ENCODE data around the gene NIPA2. TPM values are rescaled to one million over a fixed set of nuclear protein-coding genes. Genes with fewer than 3 reads are reported as not detected.

Gene NIPA2
- polyA plus RNA-seq, 1 donor from 2014 or later = 103 TPM

GRCh38 chr15:22811640-22812039 lies 26.8 kb upstream of the NIPA2 start:
- Mint-ChIP-seq H3K9me3 (no peaks in the 10 kb centered on the region), H3K27ac (no peak overlapping the region)

DNA sequence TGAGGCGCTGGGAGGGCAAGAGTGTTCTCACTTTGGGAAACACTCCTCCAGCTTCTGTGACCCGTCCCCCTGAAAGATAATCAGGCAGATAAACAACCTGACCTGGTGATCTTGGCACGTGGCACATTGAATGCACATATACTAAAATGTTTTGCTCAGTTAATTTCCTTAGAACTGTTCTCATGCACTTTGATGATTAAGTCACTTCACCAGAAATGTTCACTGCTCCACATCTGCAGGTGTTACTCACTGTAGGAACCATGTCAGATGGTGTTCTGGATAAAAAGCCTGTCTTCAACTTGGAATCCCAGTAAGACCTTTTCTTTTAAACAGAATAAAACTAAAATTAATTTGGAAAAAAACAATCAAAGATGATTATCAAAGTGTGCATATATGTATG lies 24.6 kb upstream of the NIPA2 start:
- Mint-ChIP-seq H3K36me3 (peaks cover 14% of the 10 kb centered on the region), H3K27me3 (no peaks in the 10 kb centered on the region), H3K27ac (peak overlapping the region in 1 of 3 donors; percentile 71), H3K4me1 (peaks cover 2 to 6% (median 2%) of the 10 kb centered on the region in 3 donors), H3K4me3 (no peak overlapping the region), H3K9me3 (no peaks in the 10 kb centered on the region)

More at GRCh38 chr15:22811640-22812039, 26.8 kb upstream of the NIPA2 start:
- Mint-ChIP-seq H3K27me3 (no peaks in the 10 kb centered on the region), H3K36me3 (peaks cover 10% of the 10 kb centered on the region), H3K4me3 (no peak overlapping the region), H3K4me1 (peaks cover 2 to 6% (median 2%) of the 10 kb centered on the region in 3 donors)

GRCh38 chr15:22815766-22816165 lies 22.7 kb upstream of the NIPA2 start:
- Mint-ChIP-seq H3K27ac (no peak overlapping the region), H3K4me1 (peaks cover 0 to 6% (median 2%) of the 10 kb centered on the region in 3 donors), H3K9me3 (no peaks in the 10 kb centered on the region), H3K4me3 (no peak overlapping the region), H3K27me3 (no peaks in the 10 kb centered on the region), H3K36me3 (peaks cover 11% of the 10 kb centered on the region)

DNA sequence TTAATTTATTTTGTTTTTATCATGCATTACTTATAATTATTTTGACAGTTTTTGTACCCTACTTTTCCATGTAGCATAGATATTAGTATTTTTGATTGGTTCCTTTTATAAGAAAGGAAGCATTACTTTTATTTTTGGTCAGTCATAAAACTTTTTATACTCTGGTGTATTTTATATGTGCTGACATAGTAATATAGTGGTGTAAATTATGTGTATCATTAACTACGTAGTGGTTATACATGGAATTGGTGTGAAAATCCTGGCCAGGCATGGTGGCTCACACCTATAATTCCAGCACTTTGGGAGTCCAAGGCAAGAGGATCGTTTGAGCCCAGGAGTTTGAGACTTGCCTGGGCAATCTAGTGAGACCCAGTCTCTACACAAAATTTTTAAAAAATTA lies 18.8 kb upstream of the NIPA2 start:
- Mint-ChIP-seq H3K36me3 (peaks cover 9% of the 10 kb centered on the region), H3K9me3 (no peaks in the 10 kb centered on the region), H3K27ac (no peak overlapping the region), H3K4me1 (peaks cover 0 to 2% (median 0%) of the 10 kb centered on the region in 3 donors), H3K4me3 (no peak overlapping the region), H3K27me3 (no peaks in the 10 kb centered on the region)

- Mint-ChIP-seq H3K4me1 (peaks cover 0 to 2% (median 0%) of the 10 kb centered on the region in 3 donors), H3K9me3 (no peaks in the 10 kb centered on the region), H3K27me3 (no peaks in the 10 kb centered on the region), H3K36me3 (peaks cover 2% of the 10 kb centered on the region), H3K27ac (no peak overlapping the region), H3K4me3 (no peak overlapping the region)
These were observed 14.9 kb upstream of the NIPA2 start for GRCh38 chr15:22823495-22824128.

DNA sequence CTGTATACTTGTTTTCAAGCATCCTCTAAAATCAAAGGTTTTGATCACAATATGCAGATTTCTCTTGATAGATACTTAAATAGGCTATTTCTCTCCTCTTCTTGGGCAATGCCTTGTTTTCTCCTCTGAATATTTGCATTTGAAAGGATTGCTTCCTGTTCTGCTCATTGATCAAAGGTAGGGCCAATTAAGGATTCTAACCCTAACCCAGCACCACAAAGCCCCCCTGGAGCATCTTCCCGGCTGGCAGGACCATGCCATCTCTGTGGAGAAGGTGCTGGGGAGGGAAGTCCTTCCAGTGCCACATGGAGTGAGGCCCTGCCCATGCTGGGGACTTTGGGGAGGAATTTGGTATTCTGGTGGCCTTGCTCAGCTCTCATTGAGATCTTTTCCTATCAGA lies 11.3 kb upstream of the NIPA2 start:
- Mint-ChIP-seq H3K36me3 (peaks cover 2% of the 10 kb centered on the region), H3K4me1 (no peaks in the 10 kb centered on the region), H3K9me3 (no peaks in the 10 kb centered on the region), H3K27ac (no peak overlapping the region), H3K27me3 (no peaks in the 10 kb centered on the region), H3K4me3 (no peak overlapping the region)

DNA sequence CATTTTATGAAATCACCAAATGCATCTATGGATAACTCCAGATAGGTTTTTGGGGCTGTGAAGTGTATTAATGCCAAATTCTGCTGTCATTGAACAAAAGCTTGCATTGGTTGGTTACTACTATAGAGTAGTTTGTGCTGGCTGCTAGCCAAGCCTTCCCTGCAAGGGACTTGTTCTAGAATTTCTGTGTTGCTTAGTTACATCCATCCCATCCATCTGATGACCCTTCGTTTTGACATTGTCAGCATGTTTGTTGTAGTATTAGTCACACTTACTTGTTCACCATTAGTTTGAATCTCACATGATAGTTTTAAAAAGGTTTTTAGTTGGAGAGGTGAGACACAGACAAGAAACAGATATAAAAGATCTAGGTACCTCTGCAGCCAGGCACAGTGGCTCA lies 7.0 kb upstream of the NIPA2 start:
- Mint-ChIP-seq H3K9me3 (peaks cover 0 to 6% (median 4%) of the 10 kb centered on the region in 3 donors), H3K27me3 (no peaks in the 10 kb centered on the region), H3K27ac (no peak overlapping the region), H3K4me3 (no peak overlapping the region), H3K4me1 (no peaks in the 10 kb centered on the region), H3K36me3 (no peaks in the 10 kb centered on the region)

- peaks cover 20 to 25% (median 23%) of the 10 kb centered on the region in 3 donors for H3K4me1 Mint-ChIP-seq
- peak overlapping the region; percentile 70 to 98 (median 97) for H3K27ac Mint-ChIP-seq
- H3K36me3 Mint-ChIP-seq = no peaks in the 10 kb centered on the region
- peak overlapping the region; percentile 94 to 98 (median 96) for H3K4me3 Mint-ChIP-seq
- no peaks in the 10 kb centered on the region for H3K9me3 Mint-ChIP-seq
- no peaks in the 10 kb centered on the region for H3K27me3 Mint-ChIP-seq
These were observed 705 bp downstream of the NIPA2 start for GRCh38 chr15:22839046-22839695.

DNA sequence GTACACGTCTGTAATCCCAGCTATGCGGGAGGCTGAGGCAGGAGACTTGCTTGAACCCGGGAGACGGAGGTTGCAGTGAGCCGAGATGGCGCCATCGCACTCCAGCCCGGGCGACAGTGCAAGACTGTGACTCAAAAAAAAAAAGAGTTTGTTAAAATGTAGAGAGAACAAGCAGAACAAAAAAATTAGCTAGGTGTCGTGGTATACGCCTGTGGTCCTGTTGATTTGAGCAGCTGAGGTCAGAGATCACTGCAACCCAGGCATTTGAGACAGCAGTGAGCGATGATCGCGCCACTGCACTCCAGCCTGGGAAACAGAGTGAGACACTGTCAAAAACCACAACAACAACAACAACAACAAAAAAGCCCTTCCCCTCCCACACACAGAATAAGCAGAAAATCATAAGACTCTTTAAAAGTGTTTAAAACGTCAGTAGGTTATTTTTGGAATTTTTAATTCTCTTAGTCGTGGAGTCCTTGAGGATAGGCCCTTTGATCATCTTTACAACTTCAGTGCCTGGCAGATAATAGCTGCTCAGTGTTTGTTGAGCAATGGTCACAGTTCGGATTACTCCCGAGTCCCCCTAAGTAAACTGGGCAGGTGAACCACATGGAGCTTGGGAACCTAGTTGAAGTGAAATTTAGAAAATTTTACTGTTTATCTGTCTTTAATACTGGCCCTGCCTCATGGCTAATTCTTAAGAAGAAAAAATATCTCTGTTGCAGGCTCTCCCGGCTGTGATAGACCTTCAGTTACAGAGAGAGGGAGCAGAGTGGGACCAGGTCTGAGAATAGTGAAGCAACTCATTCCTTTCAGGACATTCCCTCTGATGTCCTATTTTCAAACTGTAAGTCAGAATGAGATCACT lies 6.2 kb downstream of the NIPA2 start:
- Mint-ChIP-seq H3K36me3 (no peaks in the 10 kb centered on the region), H3K4me3 (peak overlapping the region in 2 of 4 donors; percentile 71 to 84), H3K27me3 (no peaks in the 10 kb centered on the region), H3K9me3 (no peaks in the 10 kb centered on the region), H3K27ac (peak overlapping the region; percentile 65 to 95 (median 88)), H3K4me1 (peaks cover 46 to 47% (median 47%) of the 10 kb centered on the region in 3 donors)

GRCh38 chr15:22845289-22845900 lies 6.9 kb downstream of the NIPA2 start:
- Mint-ChIP-seq H3K4me1 (peaks cover 45 to 51% (median 49%) of the 10 kb centered on the region in 3 donors), H3K36me3 (no peaks in the 10 kb centered on the region), H3K4me3 (peak overlapping the region in 3 of 4 donors; percentile 51 to 84 (median 71)), H3K27ac (peak overlapping the region; percentile 65 to 95 (median 88)), H3K27me3 (no peaks in the 10 kb centered on the region), H3K9me3 (no peaks in the 10 kb centered on the region)

- Mint-ChIP-seq H3K9me3 (no peaks in the 10 kb centered on the region), H3K27me3 (no peaks in the 10 kb centered on the region), H3K27ac (peak overlapping the region in 1 of 3 donors; percentile 59), H3K4me1 (peaks cover 39 to 51% (median 44%) of the 10 kb centered on the region in 3 donors), H3K36me3 (no peaks in the 10 kb centered on the region), H3K4me3 (peak overlapping the region in 1 of 4 donors; percentile 45)
These were observed 7.6 kb downstream of the NIPA2 start for GRCh38 chr15:22846073-22846472.

GRCh38 chr15:22850055-22850454 lies 11.6 kb downstream of the NIPA2 start:
- Mint-ChIP-seq H3K9me3 (no peaks in the 10 kb centered on the region), H3K4me3 (peak overlapping the region in 1 of 4 donors; percentile 17), H3K4me1 (peaks cover 20 to 36% (median 33%) of the 10 kb centered on the region in 3 donors), H3K36me3 (peaks cover 2% of the 10 kb centered on the region), H3K27ac (peak overlapping the region in 1 of 3 donors; percentile 53), H3K27me3 (no peaks in the 10 kb centered on the region)

GRCh38 chr15:22851513-22851912 lies 13.0 kb downstream of the NIPA2 start:
- Mint-ChIP-seq H3K27ac (no peak overlapping the region), H3K4me3 (no peak overlapping the region), H3K27me3 (no peaks in the 10 kb centered on the region), H3K4me1 (peaks cover 10 to 31% (median 21%) of the 10 kb centered on the region in 3 donors), H3K9me3 (no peaks in the 10 kb centered on the region), H3K36me3 (peaks cover 2% of the 10 kb centered on the region)

DNA sequence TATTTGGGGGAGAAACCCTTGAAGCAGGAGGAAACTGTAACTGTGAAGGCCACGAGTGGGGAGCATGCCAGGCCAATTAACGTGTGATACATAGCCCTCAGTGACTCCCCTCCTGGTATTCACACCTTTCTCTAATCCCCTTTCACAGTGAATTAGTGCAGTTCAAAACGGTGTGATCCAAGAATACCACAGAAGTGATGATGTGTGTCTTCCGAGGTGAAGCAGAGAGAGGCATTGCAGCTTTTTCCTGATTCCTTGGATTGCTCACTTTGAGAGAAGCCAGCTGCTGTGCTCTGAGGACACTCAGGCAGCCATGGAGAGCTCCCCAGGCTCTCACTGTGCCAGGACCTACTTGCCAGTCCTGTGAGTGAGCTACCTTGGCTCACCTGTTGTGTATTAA lies 17.3 kb downstream of the NIPA2 start:
- peaks cover 2% of the 10 kb centered on the region for H3K36me3 Mint-ChIP-seq
- peaks cover 3 to 9% (median 8%) of the 10 kb centered on the region in 3 donors for H3K4me1 Mint-ChIP-seq
- H3K27me3 Mint-ChIP-seq = no peaks in the 10 kb centered on the region
- no peak overlapping the region for H3K4me3 Mint-ChIP-seq
- H3K9me3 Mint-ChIP-seq = no peaks in the 10 kb centered on the region
- H3K27ac Mint-ChIP-seq = no peak overlapping the region
